Measurements from ENCODE around the gene VPS37C.

DNA sequence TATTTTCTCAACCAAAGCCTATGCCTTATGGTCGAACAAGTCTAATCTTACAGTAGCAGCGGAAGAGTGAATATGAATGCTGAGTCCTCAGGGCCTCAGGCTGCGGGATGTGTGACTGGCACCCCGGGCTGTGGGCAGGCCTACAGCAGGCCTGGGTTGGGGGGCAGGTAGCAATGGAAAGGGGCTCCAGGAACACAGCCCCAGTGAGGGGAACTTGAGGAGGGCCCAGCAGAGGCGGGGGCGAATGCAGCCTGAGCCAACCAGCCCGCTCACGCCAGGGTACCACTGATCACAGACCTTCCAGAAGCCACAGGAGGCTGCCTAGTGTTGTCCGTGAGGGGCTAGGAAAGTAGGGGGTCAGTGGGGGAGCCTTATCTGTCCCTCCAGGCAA lies 70.2 kb downstream of the VPS37C start:
- TF ChIP-seq EZH2 (IDR thresholded peaks at IDR 0.05; ENCODE audit: insufficient read depth, poor library complexity, severe bottlenecking) (no peak), EZH2phosphoT487 (IDR thresholded peaks at IDR 0.05; ENCODE audit: insufficient read depth, low read depth) (no peak)
